ENCODE results near the gene MPHOSPH10.

- no peak for TF ChIP-seq CEBPB (IDR thresholded peaks at IDR 0.05; ENCODE audit: low read depth, low read length)
- TF ChIP-seq POLR2A (IDR thresholded peaks at IDR 0.05; ENCODE audit: low read depth, low read length): no peak
- TF ChIP-seq CTCF (conservative IDR thresholded peaks at IDR 0.05; ENCODE audit: low read depth, low read length): no peak
- no peak for TF ChIP-seq SMC3 (IDR thresholded peaks at IDR 0.05; ENCODE audit: low read depth, low read length)
- TF ChIP-seq CHD1 (IDR thresholded peaks at IDR 0.05; ENCODE audit: low read depth, low read length): no peak
- no peak for TF ChIP-seq MAFK (IDR thresholded peaks at IDR 0.05; ENCODE audit: low read depth, low read length)
Observed at GRCh38 chr2:71155846-71156245, 25.4 kb downstream of the MPHOSPH10 start.
